CD4-positive, alpha-beta T cell treated with Interleukin-17A for 4 hours (primary cell): Measurements from ENCODE around the gene CD180.

Experiments used
- DNase-seq: peaks from one replicate; pipeline ENCODE4 v3.0.0-alpha.2; 2020; ENCODE audit warnings: mixed read lengths

Gene CD180

DNA sequence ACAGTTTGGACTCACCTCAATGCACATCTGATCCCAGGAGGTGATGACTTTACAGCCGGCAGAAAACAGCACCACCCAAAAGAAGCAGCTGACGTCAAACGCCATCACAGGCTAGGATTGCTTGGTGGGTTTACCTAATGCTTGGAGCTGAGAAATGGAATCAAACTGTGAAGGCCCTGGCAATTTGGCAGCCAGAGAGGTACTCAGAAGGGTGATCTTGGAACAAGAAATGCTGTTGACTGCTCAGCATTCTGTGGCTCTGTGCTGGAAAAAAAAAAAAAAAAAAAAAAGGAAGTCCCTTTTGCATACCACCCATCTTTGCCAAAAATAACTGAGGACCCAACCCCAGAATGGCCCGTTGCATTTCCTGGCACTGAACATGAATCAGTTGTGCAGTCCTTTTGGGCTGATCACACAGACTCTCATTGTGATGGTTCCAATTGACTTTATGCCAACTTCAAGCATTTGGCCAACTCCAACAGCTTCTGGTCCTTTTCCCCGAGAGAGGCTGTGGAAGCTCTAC is at the start of gene CD180:
CD180 (minus strand) TSS at position 263 of the 523 bp plus-strand sequence; CDS start at position 105, 158 bp downstream.
- no peak for DNase-seq

DNA sequence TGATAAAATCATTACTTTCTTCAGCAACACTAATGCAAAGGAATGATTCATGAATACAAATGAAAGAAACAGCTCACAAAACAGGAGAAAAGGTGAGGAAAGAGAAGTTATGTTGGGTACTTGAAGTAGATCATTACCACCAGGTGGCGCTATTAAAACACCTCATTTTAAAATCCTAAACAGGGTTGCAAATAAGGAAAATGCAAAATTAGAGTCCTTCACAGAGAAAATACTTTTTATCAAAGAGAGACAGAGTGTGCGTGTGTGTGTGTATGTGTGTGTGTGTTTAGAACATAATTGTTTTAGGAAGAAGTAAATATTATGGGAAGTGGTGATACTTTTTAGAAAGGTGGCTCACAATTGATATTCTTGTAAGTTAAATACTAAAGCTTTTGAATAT is 49.5 kb upstream of the CD180 start:
- DNase-seq: peak; percentile 41

DNA sequence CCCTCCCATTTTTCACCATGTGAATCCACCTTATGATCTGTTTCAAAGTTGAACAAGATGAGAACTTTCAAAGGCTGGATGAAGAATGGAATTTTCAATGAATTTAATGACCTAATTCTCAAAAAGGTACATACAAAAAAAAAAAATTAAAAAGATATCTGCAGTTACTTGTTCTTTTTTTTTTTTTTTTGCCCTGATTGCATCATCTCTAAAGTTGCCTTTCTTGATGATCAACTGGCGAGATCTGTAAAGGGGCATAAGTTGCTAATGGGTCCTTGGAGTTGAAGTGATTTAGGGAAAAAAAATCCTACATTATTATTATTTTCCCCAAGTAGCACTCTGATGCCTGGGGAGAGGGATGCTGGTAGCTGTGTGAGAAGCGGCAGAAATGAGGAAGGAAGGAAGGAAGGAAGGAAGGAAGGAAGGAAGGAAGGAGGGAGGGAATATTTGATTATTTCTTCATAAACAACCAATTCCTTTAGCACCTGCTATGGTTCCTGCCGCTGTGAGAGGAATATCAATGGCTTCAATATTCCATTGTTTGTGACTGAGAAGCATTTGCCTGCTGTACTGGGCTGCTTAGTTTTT is 48.8 kb upstream of the CD180 start:
- DNase-seq: no peak

DNA sequence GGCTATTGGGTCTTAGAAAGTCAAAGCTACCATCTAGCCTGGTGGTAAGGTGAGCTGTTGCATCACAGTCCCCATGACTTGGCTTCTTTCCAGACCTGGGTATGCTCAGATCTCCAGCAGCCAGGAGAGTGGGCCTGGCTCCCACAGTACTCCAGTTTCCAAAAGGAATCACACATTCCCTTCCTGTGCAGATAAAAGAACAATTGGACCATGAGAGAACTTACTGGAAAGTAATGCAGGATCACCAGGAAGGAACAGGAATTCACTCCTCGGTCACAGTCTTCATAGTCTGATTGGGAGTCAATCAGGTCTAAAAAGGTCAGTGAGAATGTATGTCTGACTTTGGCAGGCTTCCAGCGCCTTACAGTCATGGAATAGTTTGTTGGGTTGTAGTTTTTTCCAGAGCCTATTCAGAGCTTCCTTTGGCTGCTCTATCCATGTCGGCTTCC is 47.8 kb upstream of the CD180 start:
- DNase-seq: no peak

DNA sequence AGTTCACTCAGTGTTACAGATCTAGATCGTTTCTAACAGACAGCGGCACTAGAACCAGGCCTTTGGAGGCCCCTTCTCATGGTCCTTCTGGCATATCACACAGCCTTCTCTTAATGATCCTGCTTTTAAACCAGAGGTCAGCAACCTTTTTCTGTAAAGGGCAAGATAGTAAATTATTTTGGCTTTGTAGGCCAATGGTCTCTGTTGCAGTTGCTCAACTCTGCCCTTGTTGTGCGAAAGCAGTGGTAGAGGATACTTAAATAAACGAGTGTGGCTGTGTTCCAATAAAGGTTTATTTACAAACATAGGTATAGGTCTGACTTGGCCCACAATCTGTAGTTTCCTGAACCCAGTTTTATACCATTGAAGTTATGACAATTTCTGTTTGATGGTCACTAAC is 47.3 kb upstream of the CD180 start:
- no peak for DNase-seq

DNA sequence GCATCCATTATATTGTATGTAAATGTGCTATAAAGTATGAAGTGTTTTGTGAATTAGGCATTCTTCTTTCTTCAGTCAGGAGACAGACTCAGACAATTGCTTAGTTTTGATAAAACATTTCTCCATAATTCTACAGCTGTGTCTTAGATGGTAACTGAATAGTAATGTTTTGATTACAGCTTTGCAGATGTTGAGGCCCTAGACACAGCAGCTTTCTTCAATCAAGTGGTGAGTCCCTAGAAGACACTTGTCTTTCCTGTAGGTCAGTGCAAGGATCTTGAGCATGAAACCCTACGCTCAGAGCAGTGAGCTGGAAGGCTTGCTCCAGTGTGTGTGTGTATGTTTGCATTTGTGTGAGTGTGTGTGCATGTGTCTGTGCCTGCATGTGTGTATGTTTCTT is 46.8 kb upstream of the CD180 start:
- no peak for DNase-seq

DNA sequence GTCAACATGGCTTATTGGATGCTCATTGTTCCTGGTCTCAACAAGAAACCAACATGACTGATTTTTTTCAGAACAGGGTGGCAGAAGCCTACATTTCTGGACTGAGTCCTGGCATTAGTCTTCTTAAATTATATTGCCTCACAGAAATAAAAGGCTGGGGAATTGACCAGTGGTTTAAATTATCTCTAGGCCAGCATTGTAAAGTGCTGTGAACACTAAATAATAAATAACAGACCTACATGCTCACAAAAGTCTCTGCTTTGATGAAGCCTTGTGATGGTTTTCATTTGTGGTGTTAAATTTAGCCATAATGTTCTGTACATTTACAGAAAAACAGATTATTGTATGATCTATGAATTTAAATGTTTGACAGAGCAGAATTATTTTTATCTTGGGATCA is 44.7 kb upstream of the CD180 start:
- DNase-seq: no peak

DNA sequence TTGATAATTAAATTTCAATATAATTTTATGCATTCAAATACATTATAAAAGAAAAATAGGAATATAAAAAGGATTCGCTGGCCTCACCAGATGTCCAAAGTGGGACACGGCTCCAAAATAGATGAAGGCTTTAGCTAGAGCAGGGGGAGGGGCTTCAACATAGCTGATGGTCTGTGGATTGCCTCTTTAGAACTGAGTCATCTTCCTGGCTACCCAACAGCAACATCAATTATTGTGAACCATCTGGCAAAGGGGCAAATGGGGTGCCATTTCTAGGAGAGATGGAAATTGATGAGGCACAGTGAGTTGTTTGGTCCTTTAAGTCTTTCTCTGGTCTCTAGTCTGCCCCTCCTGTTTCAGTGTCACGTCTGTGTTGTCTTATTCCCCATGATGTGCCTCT is 44.2 kb upstream of the CD180 start:
- DNase-seq: no peak

DNA sequence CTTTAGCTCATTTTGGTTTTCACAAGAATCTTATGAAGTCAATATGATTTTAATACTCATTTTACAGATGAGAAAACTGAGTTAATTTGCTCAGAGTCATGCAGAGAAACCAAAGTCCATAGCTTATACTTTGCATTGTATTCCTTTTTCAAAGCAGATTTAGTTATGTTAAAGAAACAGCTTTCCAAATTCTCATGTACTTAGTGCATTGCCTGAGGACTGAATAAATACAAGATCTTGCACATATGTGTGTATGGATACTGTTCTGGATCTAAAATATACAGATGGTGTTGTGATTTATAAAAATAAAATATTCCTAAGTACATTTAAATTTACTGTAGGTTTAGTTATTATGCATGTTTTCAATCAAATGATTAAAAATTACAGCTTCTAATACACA is 43.5 kb upstream of the CD180 start:
- DNase-seq: no peak

DNA sequence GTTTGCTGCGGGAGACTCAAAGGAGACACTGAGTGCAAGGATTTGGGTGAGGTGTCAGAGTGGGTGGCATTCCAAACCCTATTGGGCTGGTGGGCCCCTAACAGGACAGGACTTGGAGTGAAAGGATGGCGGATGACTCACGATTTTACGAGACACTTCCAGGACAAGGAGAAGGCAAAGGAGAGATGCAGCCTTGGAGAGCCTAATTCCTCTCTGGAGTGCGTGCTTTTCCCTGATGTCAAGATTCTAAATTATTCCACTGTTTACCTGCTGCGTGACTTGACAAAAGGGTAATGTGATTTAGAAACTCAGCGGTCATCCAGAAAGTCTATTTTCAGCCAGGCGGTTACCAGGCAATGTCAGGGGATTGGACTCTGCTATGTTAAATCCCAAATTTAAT is 41.6 kb upstream of the CD180 start:
- DNase-seq: no peak

DNA sequence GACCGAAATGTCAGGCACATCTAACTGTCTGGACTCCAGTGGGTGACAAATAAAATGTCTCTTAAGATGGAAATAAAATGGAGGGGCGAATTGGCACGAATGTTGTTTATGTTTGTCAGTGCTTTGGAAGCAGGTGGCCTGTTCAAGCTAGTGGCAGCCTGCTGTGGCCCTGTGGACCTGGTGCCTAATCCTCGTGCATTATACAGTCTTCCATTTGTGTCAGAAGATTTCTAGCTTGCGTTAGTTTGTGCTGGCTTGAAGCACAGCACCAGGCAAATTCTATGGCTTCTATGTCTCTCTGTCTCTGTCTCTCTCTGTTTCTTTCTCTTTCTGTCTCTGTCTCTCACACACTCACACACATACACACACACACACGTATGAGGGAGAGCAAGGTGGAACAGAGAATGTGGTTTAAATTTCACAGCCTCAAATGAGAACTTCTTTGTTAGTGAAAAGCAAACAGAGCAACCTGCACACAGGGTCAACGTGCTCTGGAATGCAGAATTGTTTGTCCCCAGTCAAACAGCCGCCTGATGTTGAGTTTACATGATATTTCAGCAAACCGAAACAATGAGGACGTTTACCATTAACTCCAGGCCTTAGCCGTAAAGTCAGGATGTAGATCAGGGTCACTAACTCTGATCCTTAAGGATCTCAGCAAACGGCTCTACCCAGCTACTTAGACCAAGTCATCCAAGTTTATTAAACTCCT is 39.0 kb upstream of the CD180 start:
- no peak for DNase-seq

DNA sequence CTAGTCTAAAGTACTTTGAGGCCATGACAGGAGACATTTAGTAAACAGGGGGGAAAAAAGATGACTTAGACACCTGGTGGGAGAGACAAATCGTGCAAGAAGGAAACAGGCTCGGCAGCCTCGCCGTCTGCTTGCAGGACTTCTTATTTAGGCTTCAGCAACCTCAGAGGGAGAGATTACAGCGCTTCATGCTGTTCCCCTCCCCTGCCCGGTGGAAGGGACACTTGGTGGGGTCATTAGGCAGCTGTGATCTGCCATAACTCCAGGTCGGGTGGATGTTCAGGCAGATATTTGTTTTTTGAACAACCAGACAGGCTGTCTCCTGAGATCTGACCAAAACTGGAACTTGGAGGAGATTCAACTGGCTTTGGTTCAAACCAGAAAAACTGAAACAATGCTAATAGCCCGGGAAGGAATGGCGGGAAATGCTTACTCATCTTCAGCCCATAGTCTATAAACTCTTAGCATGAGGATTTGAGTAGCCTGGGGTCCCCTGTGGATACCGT is 38.1 kb upstream of the CD180 start:
- no peak for DNase-seq

DNA sequence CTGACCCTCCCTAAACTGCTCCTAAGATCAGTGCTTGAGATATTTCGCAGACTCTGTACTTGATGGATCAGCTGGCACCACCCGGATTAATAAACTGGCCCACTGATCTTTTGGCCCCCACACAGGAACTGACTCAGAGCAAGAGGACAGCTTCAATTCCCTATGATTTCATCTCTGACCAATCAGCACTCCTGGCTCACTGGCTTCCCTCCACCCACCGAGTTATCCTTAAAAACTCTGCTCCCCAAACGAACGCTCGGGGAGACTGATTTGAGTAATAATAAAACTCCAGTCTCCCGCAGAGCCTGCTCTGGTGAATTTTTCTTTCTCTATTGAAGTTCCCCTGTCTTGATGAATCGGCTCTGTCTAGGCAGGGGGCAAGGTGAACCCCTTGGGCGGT is 36.5 kb upstream of the CD180 start:
- DNase-seq: no peak

DNA sequence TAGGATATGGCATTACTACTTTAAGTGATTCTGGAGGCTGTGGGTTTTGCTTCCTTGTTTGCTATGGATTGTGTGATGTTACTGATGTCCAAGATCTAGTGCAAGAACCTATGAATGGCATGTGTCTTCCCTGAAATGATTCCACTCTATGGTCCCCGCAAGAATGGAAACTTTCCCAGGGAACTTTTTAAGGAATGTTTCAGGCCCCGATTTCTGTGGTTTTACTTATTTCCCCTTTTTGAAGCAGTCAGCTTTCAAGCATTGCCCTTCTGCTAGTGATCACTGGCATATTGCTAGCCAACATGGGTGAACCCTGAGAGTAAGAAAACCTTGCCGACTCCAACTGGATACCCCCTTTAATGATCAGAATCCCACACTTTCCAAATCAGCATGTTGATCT is 26.6 kb upstream of the CD180 start:
- no peak for DNase-seq

DNA sequence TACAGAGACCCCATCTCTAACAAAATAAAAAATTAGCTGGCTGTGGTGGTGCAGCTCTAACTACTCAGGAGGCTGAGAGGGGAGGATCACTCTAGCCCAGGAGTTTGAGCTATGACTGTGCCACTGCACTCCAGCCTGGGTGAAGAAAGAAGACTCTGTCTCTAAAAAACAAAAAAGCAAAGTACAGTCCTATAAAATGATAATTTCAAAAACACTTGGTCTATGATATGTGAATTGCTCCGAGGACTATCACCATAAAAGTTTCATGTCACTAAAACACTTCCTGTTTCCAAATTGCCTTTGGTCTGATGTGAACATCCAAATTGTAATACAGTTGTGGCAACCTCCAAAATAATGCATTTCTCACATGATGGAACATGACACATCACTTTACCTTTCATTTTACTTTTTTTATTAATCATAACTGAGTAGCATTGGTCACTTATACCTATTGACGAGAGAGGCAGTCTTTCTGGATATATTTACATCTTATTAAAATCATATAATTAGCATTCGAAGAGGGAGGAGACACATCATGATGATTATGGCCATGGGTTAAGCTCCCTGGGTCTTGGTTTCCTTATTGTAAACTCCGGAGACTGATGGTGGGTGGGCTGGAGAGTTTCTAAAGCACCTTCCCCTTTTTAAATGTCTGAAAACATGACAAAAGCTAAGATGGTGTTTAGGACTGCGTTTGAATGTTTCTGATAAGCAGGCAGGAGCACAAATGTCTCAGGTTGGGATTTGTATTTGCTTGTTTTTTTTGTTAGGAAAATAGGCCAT is 25.8 kb upstream of the CD180 start:
- no peak for DNase-seq

DNA sequence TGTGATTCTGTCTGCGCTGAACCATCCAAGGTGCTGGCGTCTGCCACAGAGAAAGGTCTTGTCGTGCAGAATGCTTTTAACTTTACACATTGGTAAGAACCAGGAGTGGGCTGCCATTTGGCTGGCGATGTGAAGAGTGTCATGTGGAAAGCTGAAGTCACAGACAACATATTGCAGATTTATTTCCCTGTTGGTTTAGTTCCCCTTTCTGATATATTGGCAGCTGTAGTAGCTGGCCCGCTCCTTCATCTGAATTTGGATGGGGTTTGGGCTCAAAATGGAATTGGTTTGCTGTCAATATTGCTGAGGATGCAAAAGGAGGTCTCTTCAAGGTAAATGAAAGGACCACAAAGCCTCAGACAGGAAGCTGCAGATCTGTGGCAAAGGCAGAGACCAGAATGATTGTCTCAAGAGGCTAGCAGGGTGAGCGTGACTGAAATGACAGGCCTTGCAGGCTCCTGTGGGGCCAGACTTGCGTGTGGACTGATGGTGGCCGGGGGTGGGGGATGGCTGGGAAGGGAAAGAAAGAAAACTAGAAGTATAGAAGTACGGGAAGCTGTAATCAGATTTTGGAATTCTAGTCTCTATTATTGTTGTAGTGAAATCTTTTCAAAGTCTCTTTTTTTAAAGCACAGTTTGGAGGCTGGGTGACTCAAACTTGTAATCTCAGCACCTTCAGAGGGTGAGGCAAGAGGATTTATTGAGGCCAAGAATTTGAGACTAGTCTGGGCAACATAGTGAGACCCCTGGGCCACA is 25.1 kb upstream of the CD180 start:
- peak; percentile 70 for DNase-seq

DNA sequence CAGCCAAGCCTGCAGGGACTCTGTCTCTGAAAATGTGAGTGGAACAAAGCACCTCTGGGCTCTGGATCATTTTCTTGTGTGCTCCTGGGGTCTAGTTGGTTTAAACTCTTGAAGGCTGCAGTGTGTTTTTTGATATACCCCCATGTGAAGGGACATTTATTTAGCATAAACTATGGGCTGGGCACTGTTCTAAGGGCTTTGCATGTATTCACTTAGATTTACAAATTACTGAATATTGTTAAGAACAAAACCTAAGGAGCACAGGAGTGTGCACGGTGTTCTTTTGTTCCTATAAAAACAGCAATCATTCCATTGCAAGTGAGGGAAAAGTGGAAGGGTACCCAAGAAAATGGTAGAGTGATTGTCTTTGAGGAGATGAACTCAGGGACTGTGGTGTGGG is 20.0 kb upstream of the CD180 start:
- no peak for DNase-seq

DNA sequence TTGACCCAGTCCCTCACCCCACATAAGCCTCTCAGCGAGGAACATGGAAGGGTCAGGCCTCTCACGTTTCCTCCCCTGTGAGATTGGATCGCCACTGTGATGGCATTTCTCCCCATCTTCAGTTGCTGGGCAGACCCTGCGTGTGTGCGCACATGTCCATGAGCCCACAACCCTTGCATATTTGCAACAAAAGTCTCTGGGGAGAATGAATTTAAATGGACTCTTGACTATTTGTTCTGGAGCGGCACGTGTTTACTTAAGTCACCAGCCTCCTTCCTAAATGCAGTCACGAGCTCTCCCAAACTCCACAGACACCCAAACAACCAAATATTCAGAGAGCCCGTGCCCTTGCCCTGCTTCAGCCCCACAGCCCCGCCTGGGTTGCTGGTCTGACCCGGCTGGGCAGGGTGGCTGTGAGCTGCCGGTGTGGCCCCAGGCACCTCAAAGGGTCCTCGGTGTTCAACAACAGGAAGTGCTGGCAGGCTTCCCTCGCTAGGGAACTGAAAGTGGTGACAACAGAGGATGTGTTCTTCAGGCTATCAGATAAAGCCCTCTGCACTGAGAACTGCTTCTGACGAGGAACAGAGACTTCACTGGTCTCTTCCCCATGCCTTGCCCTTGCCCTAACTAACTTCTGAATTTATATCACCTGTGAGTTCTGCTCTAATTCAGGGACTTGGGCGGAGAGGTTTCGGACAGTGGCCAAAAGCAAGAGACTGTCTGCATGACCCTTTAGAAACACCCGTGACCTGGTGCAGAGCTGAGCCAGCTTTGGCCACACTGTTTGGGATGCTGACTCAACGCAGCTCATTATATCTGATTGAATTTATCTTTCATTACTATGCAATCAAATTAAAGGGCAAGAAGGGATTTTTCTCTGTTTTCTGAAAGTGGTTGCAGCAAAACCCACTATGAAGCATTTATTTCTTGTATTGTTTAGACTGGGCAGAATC is 19.2 kb upstream of the CD180 start:
- DNase-seq: peak; percentile 84

DNA sequence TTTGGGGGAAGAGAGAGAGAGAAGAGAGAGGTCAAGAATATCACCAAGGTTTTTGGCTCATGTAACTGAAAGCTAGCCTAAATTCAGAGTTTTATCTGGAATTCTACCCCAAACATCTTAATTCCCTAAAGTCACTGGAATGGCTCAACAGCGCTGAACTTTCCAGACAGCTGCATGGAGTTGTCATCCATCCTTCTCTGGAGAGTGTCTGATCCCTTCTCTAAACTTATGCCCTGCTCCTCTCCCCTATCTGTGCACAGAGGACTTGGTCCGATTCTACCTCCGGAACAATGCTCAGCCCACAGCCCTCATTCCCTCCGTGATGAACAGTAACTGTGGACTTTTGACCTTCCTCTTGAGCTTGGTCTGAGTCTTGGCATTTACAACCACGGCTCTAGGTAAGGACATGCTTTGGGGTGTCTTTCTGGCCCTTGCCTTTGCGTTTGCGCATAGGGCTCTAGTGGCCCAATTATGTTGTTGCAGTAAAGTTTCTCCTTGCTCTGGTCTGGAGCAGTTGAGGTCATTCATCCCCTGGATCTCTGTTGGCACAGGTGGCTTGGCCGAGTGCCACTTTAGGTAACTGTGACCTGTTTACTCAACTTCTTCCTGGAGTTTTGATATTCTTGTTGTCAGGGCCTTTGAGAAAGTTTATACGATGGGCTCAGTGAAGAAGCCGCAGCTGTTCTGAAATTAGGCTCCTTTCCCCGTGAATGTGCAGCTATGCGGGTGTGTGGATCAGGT is 18.3 kb upstream of the CD180 start:
- DNase-seq: no peak

DNA sequence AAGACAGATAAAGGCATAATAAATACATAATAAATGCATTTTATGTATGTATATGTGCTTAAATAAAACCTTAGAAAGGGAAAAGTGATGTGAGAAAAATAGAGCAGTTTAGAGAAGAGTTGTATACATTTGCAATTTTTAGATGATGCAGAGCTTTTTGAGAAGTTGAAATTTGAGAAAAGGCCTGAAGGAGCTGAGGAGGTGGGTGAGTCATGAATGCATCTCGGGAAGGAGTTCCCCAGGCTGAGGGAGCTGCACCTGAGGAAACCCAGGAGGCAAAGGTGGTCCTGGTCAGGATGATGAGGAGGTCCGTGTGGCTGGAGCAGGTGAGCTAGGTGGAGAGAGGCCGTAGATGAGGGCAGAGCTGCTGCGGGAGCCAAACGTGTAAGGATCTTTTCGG is 17.4 kb upstream of the CD180 start:
- DNase-seq: no peak

DNA sequence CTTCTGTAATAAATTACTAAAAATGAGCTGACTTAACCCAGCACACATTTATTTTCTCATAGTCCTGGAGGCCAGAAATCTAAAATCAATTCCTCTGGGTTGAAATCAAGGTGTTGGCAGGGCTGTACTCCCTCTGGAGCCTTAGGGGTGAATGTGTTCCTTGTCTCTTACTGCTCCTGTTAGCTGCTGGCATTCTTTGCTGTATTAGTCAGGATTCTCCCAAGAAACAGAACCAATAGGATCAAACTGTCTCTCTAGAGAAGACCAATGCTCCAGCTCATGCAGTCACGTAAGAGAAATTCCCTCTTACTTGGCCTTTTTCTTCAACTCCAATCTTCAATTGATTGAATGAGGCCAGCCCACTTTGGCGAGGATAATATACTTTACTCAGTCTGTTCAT is 15.3 kb upstream of the CD180 start:
- DNase-seq: no peak
